K562 (cell line): ENCODE measurements around the gene AMBRA1. TPM values are rescaled to one million over a fixed set of nuclear protein-coding genes. Genes with fewer than 3 reads are reported as not detected.

Experiments
- ARID3A ChIP-seq: IDR thresholded peaks from 2 replicates; pipeline ENCODE4 v1.6.1; 2012; ENCODE audit warnings: low read depth, low read length, improper control_type of control experiment, borderline replicate concordance
- CBFA2T3 ChIP-seq: fragments of 450-650 bp; IDR thresholded peaks from 2 replicates; pipeline ENCODE4 v1.6.1; 2017
- CHD1 ChIP-seq: fragments of 200-600 bp; sonication (generic); IDR thresholded peaks from one replicate; pipeline ENCODE4 v1.6.1; 2012; ENCODE audit warnings: mild to moderate bottlenecking, moderate library complexity, low read length, inconsistent platforms
- ESRRB ChIP-seq: fragments of 250-450 bp; sonication (Bioruptor Pico); IDR thresholded peaks from 2 replicates; pipeline ENCODE4 v1.5.0; 2020; ENCODE audit warnings: mild to moderate bottlenecking, moderate library complexity, borderline replicate concordance
- FOXA1 ChIP-seq: fragments of 450-650 bp; IDR thresholded peaks from 2 replicates; pipeline ENCODE4 v1.6.1; 2016; ENCODE audit warnings: mild to moderate bottlenecking, borderline replicate concordance
- ZNF589 ChIP-seq: fragments of 200-800 bp; sonication (Bioruptor generic); IDR thresholded peaks from 2 replicates; pipeline ENCODE4 v1.6.1; 2016; ENCODE audit warnings: low read depth, missing genetic modification characterization, missing compliant biosample characterization
- ZNF609 ChIP-seq: sonication (generic); formaldehyde crosslinking; IDR thresholded peaks from 2 replicates; pipeline ENCODE4 v1.8.1; 2023; ENCODE audit warnings: missing genetic modification reagents, mild to moderate bottlenecking, borderline replicate concordance
- ZNF655 ChIP-seq: fragments of 250-450 bp; sonication (Bioruptor Pico); IDR thresholded peaks from 2 replicates; pipeline ENCODE4 v1.5.0; 2021
- polyA plus RNA-seq, 8 experiments: library from polyadenylated mRNA; depleted of rRNA in 4 of 8; stranded (reverse) in 5 of 8; unstranded in 3 of 8; fragments of >200 nt; fragmentation: Nextera tagmentation in 2 of 8; fragmentation: Illumina TruSeq in 1 of 8; extraction: Ambion mirVana in 2 of 8; extraction: Trizol in 1 of 8; gene quantifications; 2 replicates each; pipeline versions ENCODE4 v1.2.1 to v1.2.3, GENCODE V29; 2011 to 2014; ENCODE audit warnings: inconsistent platforms in 1 of 8, missing spikeins in 1 of 8
- total RNA-seq, 7 experiments: library from RNA; depleted of rRNA in 6 of 7; stranded (reverse); fragments of >200 nt in 6 of 7; fragmentation: Illumina TruSeq in 2 of 7; extraction: Trizol in 2 of 7; gene quantifications; 2 replicates each; pipeline versions ENCODE4 v1.2.1 to v1.2.3, GENCODE V29; 2011 to 2021; ENCODE audit warnings: low replicate concordance in 1 of 7

AMBRA1 gene
- total and polyA plus RNA-seq, 9 of the 15 experiments (the other 6 are each of a cell fraction or from before 2014, with no cell fraction given) = 0.15 to 24.5 (median 13.0) TPM

- no peak for TF ChIP-seq ZNF655
- no peak for TF ChIP-seq CBFA2T3
- no peak for TF ChIP-seq ESRRB (CRISPR knock-in tag)
- peak; percentile 0; the same call in 1 of the 2 replicates for TF ChIP-seq ZNF589 (CRISPR knock-in tag)
- TF ChIP-seq CHD1 = no peak
- no peak for TF ChIP-seq FOXA1
- no peak for TF ChIP-seq ZNF609 (CRISPR knock-in tag)
- TF ChIP-seq ARID3A = 0 out of 2 replicates have a peak, but pooled peaks have one; percentile 77
These were observed at the start of gene AMBRA1 (continued) for GRCh38 chr11:46593550-46594373.
